ENCODE data around the gene TPRX1. TPM values are rescaled to one million over a fixed set of nuclear protein-coding genes. Genes with fewer than 3 reads are reported as not detected.

Gene TPRX1
- total and polyA plus RNA-seq, 2 of the 4 experiments (the other 2 are of a cell fraction), result not detected

- Histone ChIP-seq H3K4me2 (ENCODE audit: low read depth, low read length) (no peak overlapping the region), H3K27ac (ENCODE audit: insufficient read depth, low read length) (no peak overlapping the region), H3K79me1 (ENCODE audit: low read depth in 1 of 2, low read length in 2 of 2) (no peaks in the 10 kb centered on the region), H3K9ac (ENCODE audit: low read depth, low read length) (no peak overlapping the region), H4K5ac (ENCODE audit: low read depth, low read length) (no peak overlapping the region), H3K4ac (ENCODE audit: low read depth, low read length) (no peak overlapping the region), H3K4me1 (ENCODE audit: control insufficient read depth, insufficient read depth, low read length) (no peaks in the 10 kb centered on the region), H3K27me3 (ENCODE audit: control insufficient read depth, insufficient read depth, low read length) (no peaks in the 10 kb centered on the region; the same call in none of the 2 replicates), H3K9me1 (ENCODE audit: insufficient read depth, low read length) (no peaks in the 10 kb centered on the region), H3K36me3 (ENCODE audit: control insufficient read depth, insufficient read depth, low read length) (no peaks in the 10 kb centered on the region), H2BK20ac (ENCODE audit: low read depth, low read length) (no peak overlapping the region), H4K8ac (ENCODE audit: low read depth in 2 of 2, low read length in 2 of 2) (no peak overlapping the region), H3K4me3 (ENCODE audit: insufficient read depth, low read depth, low read length) (no peak overlapping the region), H2BK120ac (ENCODE audit: low read depth, low read length) (no peak overlapping the region), H3K18ac (ENCODE audit: low read depth, low read length) (no peak overlapping the region), H2AFZ (replicated peaks; ENCODE audit: low read length, poor library complexity) (no peak overlapping the region), H3K9me3 (ENCODE audit: control insufficient read depth, insufficient read depth, low read length) (no peaks in the 10 kb centered on the region), H4K91ac (ENCODE audit: insufficient read depth, low read depth, low read length) (no peak overlapping the region), H3K23ac (ENCODE audit: low read depth, low read length) (no peak overlapping the region), H3K14ac (replicated peaks; ENCODE audit: low read depth, low read length) (no peak overlapping the region), H2AK5ac (ENCODE audit: low read depth, low read length) (no peak overlapping the region), H2BK5ac (ENCODE audit: low read depth, low read length, poor library complexity, severe bottlenecking) (no peak overlapping the region), H4K20me1 (ENCODE audit: insufficient read depth, low read length) (no peaks in the 10 kb centered on the region; the same call in 1 of the 2 replicates), H2BK15ac (ENCODE audit: low read depth, low read length) (no peak overlapping the region), H3K56ac (ENCODE audit: extremely low read depth, insufficient read depth, low read length) (no peak overlapping the region), H2AK9ac (replicated peaks; ENCODE audit: low read depth, low read length, poor library complexity) (no peak overlapping the region)
- no peak for ATAC-seq (ENCODE audit: low read depth)
- no TSS peak for BruUV-seq (replicated peaks)
- ChIA-PET POLR2A (ENCODE audit: unreplicated experiment) (no interaction called here), CTCF (interaction anchor here (0.6 kb wide), 1 partner anchor 64 kb away, joined by 9 read pairs; no protein-coding TSS in a partner anchor)
- intact Hi-C loops (cut with micrococcal nuclease) (no loop called here), dilution Hi-C loops (cut with HindIII; ENCODE audit: low sequenced_read_pairs, unreplicated experiment) (no loop called here), in situ Hi-C loops (cut with MboI; ENCODE audit: low sequenced_read_pairs) (no loop called here)
- DNase-seq, result no peak
- 83% methylated on average over 2 of the region's 6 CpGs; no CpG with 5 or more reads in 1 of the 2 experiments for WGBS, 2 experiments (ENCODE audit: extremely low coverage in 2 of 2, insufficient read length in 1 of 2)
- TF ChIP-seq MXI1 (IDR thresholded peaks at IDR 0.05; ENCODE audit: borderline replicate concordance, low read depth, low read length), result no peak
- no peak for TF ChIP-seq ELK1 (IDR thresholded peaks at IDR 0.05; ENCODE audit: borderline replicate concordance, low read depth, low read length)
- no peak for TF ChIP-seq MAFK (IDR thresholded peaks at IDR 0.05; ENCODE audit: low read depth, low read length)
- TF ChIP-seq USF2 (IDR thresholded peaks at IDR 0.05; ENCODE audit: low read depth, low read length), result no peak
- no peak for TF ChIP-seq RCOR1 (IDR thresholded peaks at IDR 0.05; ENCODE audit: insufficient replicate concordance, low read length)
Observed at GRCh38 chr19:47806435-47806834, 2.1 kb upstream of the TPRX1 start.

Data from IMR-90 (cell line).